ENCODE measurements around the gene GPR132. TPM values are rescaled to one million over a fixed set of nuclear protein-coding genes. Genes with fewer than 3 reads are reported as not detected.

The GPR132 gene
- total RNA-seq, 4 donors from 2014 or later = 2.7 to 9.0 (median 7.6) TPM

- no peak for ATAC-seq (ENCODE audit: low FRiP score)
- TF ChIP-seq, protein P1, sequence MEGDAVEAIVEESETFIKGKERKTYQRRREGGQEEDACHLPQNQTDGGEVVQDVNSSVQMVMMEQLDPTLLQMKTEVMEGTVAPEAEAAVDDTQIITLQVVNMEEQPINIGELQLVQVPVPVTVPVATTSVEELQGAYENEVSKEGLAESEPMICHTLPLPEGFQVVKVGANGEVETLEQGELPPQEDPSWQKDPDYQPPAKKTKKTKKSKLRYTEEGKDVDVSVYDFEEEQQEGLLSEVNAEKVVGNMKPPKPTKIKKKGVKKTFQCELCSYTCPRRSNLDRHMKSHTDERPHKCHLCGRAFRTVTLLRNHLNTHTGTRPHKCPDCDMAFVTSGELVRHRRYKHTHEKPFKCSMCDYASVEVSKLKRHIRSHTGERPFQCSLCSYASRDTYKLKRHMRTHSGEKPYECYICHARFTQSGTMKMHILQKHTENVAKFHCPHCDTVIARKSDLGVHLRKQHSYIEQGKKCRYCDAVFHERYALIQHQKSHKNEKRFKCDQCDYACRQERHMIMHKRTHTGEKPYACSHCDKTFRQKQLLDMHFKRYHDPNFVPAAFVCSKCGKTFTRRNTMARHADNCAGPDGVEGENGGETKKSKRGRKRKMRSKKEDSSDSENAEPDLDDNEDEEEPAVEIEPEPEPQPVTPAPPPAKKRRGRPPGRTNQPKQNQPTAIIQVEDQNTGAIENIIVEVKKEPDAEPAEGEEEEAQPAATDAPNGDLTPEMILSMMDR (IDR thresholded peaks at IDR 0.05) = peak in 2 of 3 donors; percentile 63 to 81
- peak; percentile 84 for DNase-seq (ENCODE audit: low spot score)
Measured at GRCh38 chr14:105090493-105091053, 25.3 kb upstream of the GPR132 start.

GRCh38 chr14:105089746-105090492, 24.7 kb upstream of the GPR132 start:
- DNase-seq (ENCODE audit: low spot score) (no peak), ATAC-seq (ENCODE audit: low FRiP score) (no peak)
- TF ChIP-seq, protein P1 (IDR thresholded peaks at IDR 0.05) = no peak

- TF ChIP-seq, protein P1 (IDR thresholded peaks at IDR 0.05) = no peak
- ATAC-seq (ENCODE audit: low FRiP score) (no peak), DNase-seq (ENCODE audit: low spot score) (no peak)
Measured at GRCh38 chr14:105088812-105089745, 23.8 kb upstream of the GPR132 start.

DNA sequence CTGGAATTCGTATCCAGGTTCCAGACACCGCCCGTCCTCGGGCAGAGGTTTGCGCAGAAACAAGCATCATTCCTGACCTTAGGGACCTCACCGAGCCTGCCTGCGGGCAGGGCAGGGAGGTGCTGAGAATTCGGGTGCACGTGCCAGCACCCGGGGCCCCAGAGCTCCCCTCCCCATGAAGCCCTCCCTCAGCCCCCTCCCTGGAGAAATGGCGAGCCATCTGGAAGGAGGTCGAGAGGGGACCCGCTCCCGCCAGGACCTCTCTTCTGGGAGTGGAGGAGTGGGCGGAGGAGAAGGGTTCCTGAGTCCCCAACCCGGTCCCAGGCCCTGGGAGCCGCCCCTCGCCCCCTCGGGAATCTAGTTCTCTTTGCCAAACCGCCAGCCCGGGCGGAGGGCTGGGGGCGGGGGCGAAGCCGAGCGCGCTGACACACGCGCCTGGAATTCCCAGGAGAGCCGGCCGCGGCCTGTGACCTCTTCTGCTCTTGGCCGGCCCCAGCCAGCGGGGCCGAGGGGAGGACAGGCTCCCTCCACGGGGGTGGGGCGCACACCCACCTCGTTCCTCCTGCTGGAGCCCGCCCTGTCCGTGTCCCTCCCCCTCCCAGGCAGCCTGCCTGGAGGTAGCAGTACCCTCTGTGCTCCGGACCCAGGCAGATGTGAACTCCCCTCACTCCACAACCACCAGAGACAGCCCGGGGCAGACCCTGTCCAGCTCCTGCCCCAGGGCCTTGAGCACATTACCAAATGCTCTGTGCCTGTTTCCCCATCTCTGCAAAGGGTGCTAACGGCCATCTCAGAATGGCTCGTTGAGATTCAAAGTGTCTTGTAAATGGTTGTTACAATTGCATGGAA, 23.0 kb upstream of the GPR132 start:
- DNase-seq (ENCODE audit: low spot score) (no peak), ATAC-seq (ENCODE audit: low FRiP score) (peak; percentile 46)
- TF ChIP-seq, protein P1 (IDR thresholded peaks at IDR 0.05) = no peak

GRCh38 chr14:105087308-105087962, 22.2 kb upstream of the GPR132 start:
- ATAC-seq (ENCODE audit: low FRiP score) = peak; percentile 67
- DNase-seq (ENCODE audit: low spot score) = no peak
- TF ChIP-seq, protein P1 (IDR thresholded peaks at IDR 0.05) = no peak

DNA sequence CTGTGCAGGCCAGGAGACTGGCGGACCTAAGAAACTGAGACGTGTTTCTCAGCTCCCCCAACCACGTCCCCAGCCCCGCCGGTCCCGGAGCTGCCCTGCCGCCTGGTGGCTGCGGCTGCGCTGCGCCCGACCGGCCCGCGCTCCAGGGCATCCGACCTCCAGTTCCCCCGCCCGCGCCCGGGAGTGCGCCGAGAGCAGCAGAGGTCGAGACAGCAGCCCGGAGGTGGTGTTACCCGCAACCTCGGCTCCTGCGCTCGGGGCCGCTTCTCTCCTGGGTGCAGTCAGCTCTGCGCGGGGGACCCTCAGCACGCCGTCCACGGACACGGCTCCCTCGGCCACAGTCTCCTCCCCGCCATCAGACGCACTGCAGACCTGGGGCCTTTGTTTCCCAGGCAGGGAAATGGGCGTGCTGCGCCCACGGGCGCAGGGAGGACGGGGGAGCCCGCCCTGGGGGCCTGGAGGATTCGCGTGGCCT, 21.6 kb upstream of the GPR132 start:
- peak; percentile 49 for ATAC-seq (ENCODE audit: low FRiP score)
- TF ChIP-seq, protein P1 (IDR thresholded peaks at IDR 0.05) = peak in 2 of 3 donors; percentile 52 to 58
- no peak for DNase-seq (ENCODE audit: low spot score)
